SK-N-SH (cell line): ENCODE measurements around the gene CDK14. TPM values are rescaled to one million over a fixed set of nuclear protein-coding genes. Genes with fewer than 3 reads are reported as not detected.

Source experiments
- CTCF ChIA-PET: fragments of 300-600, 350-600 bp; formaldehyde crosslinking; extraction: SDS; loops from one replicate; lab custom pipeline; 2021; lab: Yijun Ruan, JAX
- POLR2A ChIA-PET: fragments of 350-600 bp; sonication (Branson Sonifier 250); formaldehyde crosslinking; extraction: SDS; loops from one replicate; lab custom pipeline; 2020; ENCODE audit warnings: antibody characterized with exemption, inconsistent platforms; lab: Yijun Ruan, JAX
- DNase-seq: peaks from one replicate; pipeline ENCODE4 v3.0.0; 2012
- H2AFZ ChIP-seq: fragments of 200-600 bp; sonication (generic); 2 replicates; pipeline ENCODE4 v1.8.1; 2016; ENCODE audit warnings: antibody characterized with exemption, mild to moderate bottlenecking, low read depth
- H3F3A ChIP-seq: fragments of 200-600 bp; sonication (generic); replicated peaks from 2 replicates; pipeline ENCODE3; 2016; ENCODE audit warnings: antibody characterized with exemption, mild to moderate bottlenecking; ENCODE audit not compliant: insufficient read depth
- H3K27ac ChIP-seq, 2 experiments: fragments of 200-500 bp in 1 of 2; fragments of 200-600 bp in 1 of 2; sonication (Bioruptor generic) in 1 of 2; sonication (generic), shearing (Covaris generic) in 1 of 2; 2 replicates each; pipeline versions ENCODE4 v1.5.1 to v1.6.1; 2014 to 2016; ENCODE audit warnings: low read depth in 2 of 2, inconsistent platforms in 1 of 2, low read length in 1 of 2, mild to moderate bottlenecking in 1 of 2, mixed read lengths in 1 of 2
- H3K27me3 ChIP-seq: fragments of 200-600 bp; sonication (generic), shearing (Covaris generic); 2 replicates; pipeline ENCODE4 v1.6.1; 2016; ENCODE audit warnings: mixed run types; ENCODE audit not compliant: insufficient read depth
- H3K36me3 ChIP-seq, 2 experiments: fragments of 200-500 bp in 1 of 2; fragments of 200-600 bp in 1 of 2; sonication (Bioruptor generic) in 1 of 2; sonication (generic) in 1 of 2; replicated peaks in 1 of 2; 2 replicates each; pipeline versions ENCODE3 to v1.5.1; 2014 to 2016; ENCODE audit warnings: low read length in 1 of 2, mild to moderate bottlenecking in 1 of 2; ENCODE audit not compliant: insufficient read depth in 2 of 2, control insufficient read depth in 1 of 2
- H3K4me1 ChIP-seq, 2 experiments: fragments of 200-500 bp in 1 of 2; fragments of 200-600 bp in 1 of 2; sonication (Bioruptor generic) in 1 of 2; sonication (generic), shearing (Covaris generic) in 1 of 2; 2 replicates each; pipeline versions ENCODE4 v1.5.1 to v1.6.1; 2014 to 2016; ENCODE audit warnings: low read depth in 1 of 2, low read length in 1 of 2, mixed run types in 1 of 2; ENCODE audit not compliant: insufficient read depth in 2 of 2, control insufficient read depth in 1 of 2
- H3K4me2 ChIP-seq: fragments of 200-600 bp; sonication (generic), shearing (Covaris generic); 2 replicates; pipeline ENCODE4 v1.6.1; 2017; ENCODE audit warnings: mixed run types
- H3K4me3 ChIP-seq, 2 experiments: fragments of 200-500 bp in 1 of 2; fragments of 200-600 bp in 1 of 2; sonication (Bioruptor generic) in 1 of 2; sonication (generic), shearing (Covaris generic) in 1 of 2; 2 replicates each; pipeline versions ENCODE4 v1.5.1 to v1.8.1; 2014 to 2016; ENCODE audit warnings: low read depth in 2 of 2, inconsistent platforms in 1 of 2, low read length in 1 of 2, mild to moderate bottlenecking in 1 of 2, mixed read lengths in 1 of 2, moderate library complexity in 1 of 2
- H3K79me2 ChIP-seq: fragments of 200-600 bp; sonication (generic); 2 replicates; pipeline ENCODE4 v1.8.1; 2017; ENCODE audit warnings: mild to moderate bottlenecking; ENCODE audit not compliant: insufficient read depth
- H3K9ac ChIP-seq: fragments of 200-600 bp; sonication (generic); 2 replicates; pipeline ENCODE4 v1.6.1; 2017; ENCODE audit warnings: mixed run types
- H3K9me2 ChIP-seq: fragments of 200-600 bp; sonication (generic); 2 replicates; pipeline ENCODE4 v1.6.1; 2017; ENCODE audit warnings: mixed run types
- H3K9me3 ChIP-seq: fragments of 200-600 bp; sonication (generic); 2 replicates; pipeline ENCODE4 v1.6.1; 2017; ENCODE audit warnings: mixed run types, mild to moderate bottlenecking, moderate library complexity
- H4K20me1 ChIP-seq: fragments of 200-600 bp; sonication (generic); 2 replicates; pipeline ENCODE4 v1.6.1; 2017; ENCODE audit warnings: mild to moderate bottlenecking, mixed run types; ENCODE audit not compliant: insufficient read depth
- CHD2 ChIP-seq: fragments of 150-350 bp; IDR thresholded peaks from 2 replicates; pipeline ENCODE4 v1.6.1; 2018; ENCODE audit warnings: low read length; ENCODE audit not compliant: partially characterized antibody
- ELF1 ChIP-seq: IDR thresholded peaks from 2 replicates; pipeline ENCODE4 v1.4.0; 2012
- EP300 ChIP-seq, 2 experiments: IDR thresholded peaks; 2 replicates each; pipeline versions ENCODE4 v1.4.0 to v1.6.1; 2012; ENCODE audit warnings: borderline replicate concordance in 1 of 2, low read depth in 1 of 2, low read length in 1 of 2
- FOSL2 ChIP-seq: IDR thresholded peaks from 2 replicates; pipeline ENCODE4 v1.4.0; 2012; ENCODE audit warnings: low read depth, mild to moderate bottlenecking, moderate library complexity, borderline replicate concordance
- FOXJ3 ChIP-seq: sonication (generic); formaldehyde crosslinking; IDR thresholded peaks from 2 replicates; pipeline ENCODE4 v1.5.1; 2020; ENCODE audit warnings: mild to moderate bottlenecking, missing genetic modification reagents
- FOXM1 ChIP-seq: IDR thresholded peaks from 2 replicates; pipeline ENCODE4 v1.4.0; 2012; ENCODE audit warnings: low read depth, mild to moderate bottlenecking
- GABPA ChIP-seq: IDR thresholded peaks from 2 replicates; pipeline ENCODE4 v1.4.0; 2012; ENCODE audit warnings: low read depth, mild to moderate bottlenecking
- GATA2 ChIP-seq: sonication (generic); formaldehyde crosslinking; IDR thresholded peaks from 2 replicates; pipeline ENCODE4 v1.5.0; 2020; ENCODE audit warnings: mild to moderate bottlenecking, missing genetic modification reagents
- MEF2A ChIP-seq: IDR thresholded peaks from 2 replicates; pipeline ENCODE4 v1.4.0; 2012; ENCODE audit warnings: low read depth, borderline replicate concordance
- MXI1 ChIP-seq: IDR thresholded peaks from 2 replicates; pipeline ENCODE4 v1.6.1; 2012; ENCODE audit warnings: mild to moderate bottlenecking, low read depth, low read length, improper control_type of control experiment
- NRF1 ChIP-seq: IDR thresholded peaks from 2 replicates; pipeline ENCODE4 v1.6.1; 2012; ENCODE audit warnings: low read depth, mild to moderate bottlenecking, low read length
- RFX5 ChIP-seq: IDR thresholded peaks from 2 replicates; pipeline ENCODE4 v1.6.1; 2012; ENCODE audit warnings: mild to moderate bottlenecking, improper control_type of control experiment, low read length
- SIN3A ChIP-seq: IDR thresholded peaks from 2 replicates; pipeline ENCODE4 v1.6.1; 2012; ENCODE audit warnings: low read depth, mild to moderate bottlenecking, low read length, moderate library complexity, borderline replicate concordance
- TAF1 ChIP-seq: IDR thresholded peaks from 2 replicates; pipeline ENCODE4 v1.6.1; 2012; ENCODE audit warnings: low read depth, mild to moderate bottlenecking, low read length, moderate library complexity, borderline replicate concordance
- TCF12 ChIP-seq: IDR thresholded peaks from 2 replicates; pipeline ENCODE4 v1.4.0; 2012
- WGBS: methylation state at CpG from one replicate; pipeline ENCODE4 v1.1.6; 2017; ENCODE audit warnings: low lambda C conversion rate; 5-methylcytosine and 5-hydroxymethylcytosine counted together
- polyA plus RNA-seq, 3 experiments: library from polyadenylated mRNA; depleted of rRNA; stranded (reverse); fragments of >200 nt; gene quantifications; 2 replicates each; pipeline ENCODE4 v1.2.3, GENCODE V29; 2012
- TF ChIP-seq, protein P1 (sequence below): IDR thresholded peaks from 2 replicates; pipeline ENCODE4 v1.6.1; 2012; ENCODE audit warnings: mild to moderate bottlenecking, low read depth, low read length, moderate library complexity
- TF ChIP-seq, protein P2 (sequence below): fragments of 150-350 bp; IDR thresholded peaks from 2 replicates; pipeline ENCODE4 v1.6.1; 2016; ENCODE audit warnings: mild to moderate bottlenecking, low read depth, low read length
- TF ChIP-seq, protein P3 (sequence below): IDR thresholded peaks from 2 replicates; pipeline ENCODE4; 2012

The CDK14 gene
- polyA plus RNA-seq, 1 of the 3 experiments (the other 2 are of a cell fraction), result 13.9 TPM

DNA sequence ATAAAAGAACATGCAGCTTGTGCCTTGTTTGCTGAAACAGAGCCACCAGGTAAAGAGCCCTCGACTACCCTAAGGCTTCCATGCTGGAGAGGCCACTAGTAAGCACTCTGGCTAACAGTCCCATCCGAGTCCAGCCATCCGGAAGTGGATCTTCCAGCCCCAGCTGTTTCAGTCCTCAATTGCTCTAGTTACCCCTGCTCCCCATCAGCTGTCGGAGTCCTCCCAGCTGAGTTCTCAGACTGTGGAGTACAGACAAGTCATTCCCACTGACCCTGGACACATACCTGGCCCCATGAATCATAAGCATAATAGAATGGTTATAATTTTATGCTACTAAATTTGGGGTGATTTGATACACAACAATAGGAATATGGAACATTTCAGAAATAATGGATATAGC lies 654.6 kb downstream of the CDK14 start (continued):
- TF ChIP-seq, protein P1, sequence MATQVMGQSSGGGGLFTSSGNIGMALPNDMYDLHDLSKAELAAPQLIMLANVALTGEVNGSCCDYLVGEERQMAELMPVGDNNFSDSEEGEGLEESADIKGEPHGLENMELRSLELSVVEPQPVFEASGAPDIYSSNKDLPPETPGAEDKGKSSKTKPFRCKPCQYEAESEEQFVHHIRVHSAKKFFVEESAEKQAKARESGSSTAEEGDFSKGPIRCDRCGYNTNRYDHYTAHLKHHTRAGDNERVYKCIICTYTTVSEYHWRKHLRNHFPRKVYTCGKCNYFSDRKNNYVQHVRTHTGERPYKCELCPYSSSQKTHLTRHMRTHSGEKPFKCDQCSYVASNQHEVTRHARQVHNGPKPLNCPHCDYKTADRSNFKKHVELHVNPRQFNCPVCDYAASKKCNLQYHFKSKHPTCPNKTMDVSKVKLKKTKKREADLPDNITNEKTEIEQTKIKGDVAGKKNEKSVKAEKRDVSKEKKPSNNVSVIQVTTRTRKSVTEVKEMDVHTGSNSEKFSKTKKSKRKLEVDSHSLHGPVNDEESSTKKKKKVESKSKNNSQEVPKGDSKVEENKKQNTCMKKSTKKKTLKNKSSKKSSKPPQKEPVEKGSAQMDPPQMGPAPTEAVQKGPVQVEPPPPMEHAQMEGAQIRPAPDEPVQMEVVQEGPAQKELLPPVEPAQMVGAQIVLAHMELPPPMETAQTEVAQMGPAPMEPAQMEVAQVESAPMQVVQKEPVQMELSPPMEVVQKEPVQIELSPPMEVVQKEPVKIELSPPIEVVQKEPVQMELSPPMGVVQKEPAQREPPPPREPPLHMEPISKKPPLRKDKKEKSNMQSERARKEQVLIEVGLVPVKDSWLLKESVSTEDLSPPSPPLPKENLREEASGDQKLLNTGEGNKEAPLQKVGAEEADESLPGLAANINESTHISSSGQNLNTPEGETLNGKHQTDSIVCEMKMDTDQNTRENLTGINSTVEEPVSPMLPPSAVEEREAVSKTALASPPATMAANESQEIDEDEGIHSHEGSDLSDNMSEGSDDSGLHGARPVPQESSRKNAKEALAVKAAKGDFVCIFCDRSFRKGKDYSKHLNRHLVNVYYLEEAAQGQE, result no peak
- no peak for TF ChIP-seq ELF1
- no peak for TF ChIP-seq TAF1
- TF ChIP-seq, protein P2, sequence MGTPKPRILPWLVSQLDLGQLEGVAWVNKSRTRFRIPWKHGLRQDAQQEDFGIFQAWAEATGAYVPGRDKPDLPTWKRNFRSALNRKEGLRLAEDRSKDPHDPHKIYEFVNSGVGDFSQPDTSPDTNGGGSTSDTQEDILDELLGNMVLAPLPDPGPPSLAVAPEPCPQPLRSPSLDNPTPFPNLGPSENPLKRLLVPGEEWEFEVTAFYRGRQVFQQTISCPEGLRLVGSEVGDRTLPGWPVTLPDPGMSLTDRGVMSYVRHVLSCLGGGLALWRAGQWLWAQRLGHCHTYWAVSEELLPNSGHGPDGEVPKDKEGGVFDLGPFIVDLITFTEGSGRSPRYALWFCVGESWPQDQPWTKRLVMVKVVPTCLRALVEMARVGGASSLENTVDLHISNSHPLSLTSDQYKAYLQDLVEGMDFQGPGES, result no peak
- no peak for TF ChIP-seq FOXJ3 (CRISPR knock-in tag)

DNA sequence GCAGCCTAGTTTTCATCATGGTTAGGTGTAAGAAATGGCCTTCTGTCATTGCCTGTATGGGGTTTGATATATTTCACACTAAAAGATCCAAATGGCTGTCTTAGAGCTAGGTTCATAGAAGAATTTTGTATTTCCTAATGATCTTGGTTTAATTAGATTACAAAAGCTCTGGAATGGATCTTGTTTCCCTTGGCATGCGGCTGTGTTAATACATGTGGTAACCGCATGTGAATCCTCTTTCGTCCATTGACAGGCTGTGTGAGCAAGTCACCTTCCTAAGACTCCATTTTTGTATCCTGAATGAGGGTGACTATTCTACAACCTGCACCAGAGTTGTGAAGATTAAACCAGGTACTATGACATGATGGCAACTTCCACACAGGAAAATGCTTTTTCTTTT lies 655.8 kb downstream of the CDK14 start:
- WGBS, result 73% methylated on average over 3 of the region's 3 CpGs
- H3K27ac ChIP-seq, result no peak overlapping the region
- no peak overlapping the region for H2AFZ ChIP-seq
- no peaks in the 10 kb centered on the region for H3K9me2 ChIP-seq
- peaks cover 4 to 7% of the 10 kb centered on the region in 2 experiments; a peak in 1 of 4 replicates for H3K4me1 ChIP-seq
- H3K27me3 ChIP-seq, result no peaks in the 10 kb centered on the region
- CTCF ChIA-PET, result interaction anchor here (1.0 to 1.2 kb wide), 2 partner anchors 15 to 169 kb away, joined by 3 to 6 read pairs; no protein-coding TSS in a partner anchor
- no peak for DNase-seq
- no peak overlapping the region for H3K4me3 ChIP-seq
- H4K20me1 ChIP-seq, result no peaks in the 10 kb centered on the region
- no peaks in the 10 kb centered on the region for H3K79me2 ChIP-seq
- H3F3A ChIP-seq, result no peaks in the 10 kb centered on the region
- POLR2A ChIA-PET, result no interaction called here
- H3K4me2 ChIP-seq, result no peak overlapping the region
- no peak overlapping the region for H3K9ac ChIP-seq
- H3K9me3 ChIP-seq, result peaks cover 13% of the 10 kb centered on the region; the same call in 1 of the 2 replicates
- no peaks in the 10 kb centered on the region for H3K36me3 ChIP-seq
- no peak for TF ChIP-seq FOXM1
- no peak for TF ChIP-seq NRF1
- TF ChIP-seq GABPA, result no peak
- no peak for TF ChIP-seq CHD2
- no peak for TF ChIP-seq FOSL2
- TF ChIP-seq SIN3A, result no peak
- TF ChIP-seq FOXJ3 (CRISPR knock-in tag), result no peak
- TF ChIP-seq EP300 (IDR thresholded peaks at IDR 0.05; ENCODE audit: borderline replicate concordance in 1 of 2, low read depth in 1 of 2, low read length in 1 of 2), result no peak
- no peak for TF ChIP-seq ELF1
- no peak for TF ChIP-seq MXI1
- TF ChIP-seq TCF12, result no peak
- no peak for TF ChIP-seq RFX5
- TF ChIP-seq GATA2, result no peak
- TF ChIP-seq MEF2A, result no peak
- TF ChIP-seq, protein P3, sequence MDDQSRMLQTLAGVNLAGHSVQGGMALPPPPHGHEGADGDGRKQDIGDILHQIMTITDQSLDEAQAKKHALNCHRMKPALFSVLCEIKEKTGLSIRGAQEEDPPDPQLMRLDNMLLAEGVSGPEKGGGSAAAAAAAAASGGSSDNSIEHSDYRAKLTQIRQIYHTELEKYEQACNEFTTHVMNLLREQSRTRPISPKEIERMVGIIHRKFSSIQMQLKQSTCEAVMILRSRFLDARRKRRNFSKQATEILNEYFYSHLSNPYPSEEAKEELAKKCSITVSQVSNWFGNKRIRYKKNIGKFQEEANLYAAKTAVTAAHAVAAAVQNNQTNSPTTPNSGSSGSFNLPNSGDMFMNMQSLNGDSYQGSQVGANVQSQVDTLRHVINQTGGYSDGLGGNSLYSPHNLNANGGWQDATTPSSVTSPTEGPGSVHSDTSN, result no peak

Other genes starting within 250 kb of the CDK14 start
- gene GTPBP10, start 249.6 kb upstream of the CDK14 start, polyA plus RNA-seq (2012; rRNA removed), result 8.5 and 10.9 TPM in 2 replicates
- gene CLDN12, start 192.9 kb upstream of the CDK14 start, polyA plus RNA-seq (2012; rRNA removed), result 65.7 and 90.3 TPM in 2 replicates
- not detected in 2 replicates for gene PTTG1IP2, start 126.7 kb upstream of the CDK14 start, polyA plus RNA-seq (2012; rRNA removed)